IMR-90 (cell line): ENCODE results near the gene CTCF. TPM values are rescaled to one million over a fixed set of nuclear protein-coding genes. Genes with fewer than 3 reads are reported as not detected.

Experiments
- ATAC-seq: fragments of 200-7000 bp; cut with Tn5 transposase; 2 replicates; pipeline ENCODE4 v1.9.1; 2020; ENCODE audit warnings: low read depth, mild to moderate bottlenecking, moderate library complexity
- BruUV-seq: library from RNA; stranded (reverse); fragments of 400-500 nt; replicated peaks from 2 replicates; lab custom pipeline; 2021; lab: Mats Ljungman, UMichigan
- CTCF ChIA-PET: fragments of 300-600 bp; formaldehyde crosslinking; extraction: SDS; loops from one replicate; lab custom pipeline; 2021; ENCODE audit warnings: antibody characterized with exemption; lab: Yijun Ruan, JAX
- POLR2A ChIA-PET: fragments of 300-600 bp; sonication (Branson Sonifier 250); formaldehyde crosslinking; loops from one replicate; lab custom pipeline; 2022; ENCODE audit warnings: antibody characterized with exemption; ENCODE audit not compliant: unreplicated experiment; lab: Charles Lee
- DNase-seq: peaks from one replicate; pipeline ENCODE4 v3.0.0; 2013
- H2AFZ ChIP-seq: replicated peaks from 2 replicates; pipeline ENCODE3; 2013; ENCODE audit warnings: low read length, mild to moderate bottlenecking; ENCODE audit not compliant: poor library complexity
- H2AK5ac ChIP-seq: 2 replicates; pipeline ENCODE4 v1.6.1; 2013; ENCODE audit warnings: low read depth, low read length, inconsistent platforms
- H2AK9ac ChIP-seq: replicated peaks from 2 replicates; pipeline ENCODE3; 2013; ENCODE audit warnings: mild to moderate bottlenecking, low read depth, low read length, moderate library complexity; ENCODE audit not compliant: poor library complexity
- H2BK120ac ChIP-seq: 2 replicates; pipeline ENCODE4 v1.6.1; 2013; ENCODE audit warnings: low read depth, low read length, inconsistent platforms
- H2BK15ac ChIP-seq: 3 replicates; pipeline ENCODE4 v1.6.1; 2013; ENCODE audit warnings: low read depth, low read length, inconsistent platforms
- H2BK20ac ChIP-seq: 2 replicates; pipeline ENCODE4 v1.6.1; 2013; ENCODE audit warnings: low read depth, mild to moderate bottlenecking, inconsistent platforms, low read length, moderate library complexity
- H2BK5ac ChIP-seq: 2 replicates; pipeline ENCODE4 v1.6.1; 2013; ENCODE audit warnings: mild to moderate bottlenecking, low read depth, low read length, inconsistent platforms; ENCODE audit not compliant: poor library complexity, severe bottlenecking
- H3K14ac ChIP-seq: replicated peaks from 2 replicates; pipeline ENCODE4 v1.6.1; 2013; ENCODE audit warnings: low read depth, low read length, inconsistent platforms
- H3K18ac ChIP-seq: 2 replicates; pipeline ENCODE4 v1.6.1; 2013; ENCODE audit warnings: low read depth, low read length, control low read depth
- H3K23ac ChIP-seq: 2 replicates; pipeline ENCODE4 v1.6.1; 2013; ENCODE audit warnings: low read depth, low read length, inconsistent platforms
- H3K27ac ChIP-seq: 2 replicates; pipeline ENCODE4 v1.5.1; 2013; ENCODE audit warnings: mild to moderate bottlenecking, control low read depth, low read length; ENCODE audit not compliant: insufficient read depth
- H3K27me3 ChIP-seq: 2 replicates; pipeline ENCODE4 v1.6.1; 2013; ENCODE audit warnings: low read length; ENCODE audit not compliant: control insufficient read depth, insufficient read depth
- H3K36me3 ChIP-seq: 2 replicates; pipeline ENCODE4 v1.6.1; 2013; ENCODE audit warnings: low read length, mixed read lengths; ENCODE audit not compliant: control insufficient read depth, insufficient read depth
- H3K4ac ChIP-seq: 2 replicates; pipeline ENCODE4 v1.6.1; 2013; ENCODE audit warnings: low read depth, low read length, inconsistent platforms
- H3K4me1 ChIP-seq: 2 replicates; pipeline ENCODE4 v1.6.1; 2013; ENCODE audit warnings: low read length, mixed read lengths; ENCODE audit not compliant: control insufficient read depth, insufficient read depth
- H3K4me2 ChIP-seq: 2 replicates; pipeline ENCODE4 v1.6.1; 2013; ENCODE audit warnings: low read depth, mild to moderate bottlenecking, control low read depth, low read length, moderate library complexity
- H3K4me3 ChIP-seq: 2 replicates; pipeline ENCODE4 v1.5.1; 2013; ENCODE audit warnings: low read depth, mild to moderate bottlenecking, control low read depth, low read length, moderate library complexity; ENCODE audit not compliant: insufficient read depth
- H3K56ac ChIP-seq: 2 replicates; pipeline ENCODE4 v1.6.1; 2013; ENCODE audit warnings: low read length, inconsistent platforms; ENCODE audit not compliant: insufficient read depth; ENCODE audit errors: extremely low read depth
- H3K79me1 ChIP-seq, 2 experiments: 2 replicates each; pipeline ENCODE4 v1.6.1; 2013; ENCODE audit warnings: low read length in 2 of 2, inconsistent platforms in 1 of 2, low read depth in 1 of 2
- H3K9ac ChIP-seq: 2 replicates; pipeline ENCODE4 v1.6.1; 2013; ENCODE audit warnings: low read depth, low read length, control low read depth
- H3K9me1 ChIP-seq: 2 replicates; pipeline ENCODE4 v1.6.1; 2013; ENCODE audit warnings: low read length, inconsistent platforms; ENCODE audit not compliant: insufficient read depth
- H3K9me3 ChIP-seq: 2 replicates; pipeline ENCODE4 v1.6.1; 2013; ENCODE audit warnings: low read length; ENCODE audit not compliant: control insufficient read depth, insufficient read depth
- H4K20me1 ChIP-seq: 2 replicates; pipeline ENCODE4 v1.6.1; 2013; ENCODE audit warnings: low read length, inconsistent platforms; ENCODE audit not compliant: insufficient read depth
- H4K5ac ChIP-seq: 2 replicates; pipeline ENCODE4 v1.6.1; 2013; ENCODE audit warnings: mild to moderate bottlenecking, low read depth, low read length, control low read depth
- H4K8ac ChIP-seq, 2 experiments: 2 replicates each; pipeline ENCODE4 v1.6.1; 2013; ENCODE audit warnings: low read depth in 2 of 2, low read length in 2 of 2, control low read depth in 1 of 2, inconsistent platforms in 1 of 2
- H4K91ac ChIP-seq: 2 replicates; pipeline ENCODE4 v1.6.1; 2013; ENCODE audit warnings: low read depth, low read length, inconsistent platforms; ENCODE audit not compliant: insufficient read depth
- MAZ ChIP-seq: IDR thresholded peaks from 2 replicates; pipeline ENCODE4 v1.6.1; 2012; ENCODE audit warnings: low read depth, mild to moderate bottlenecking, low read length, improper control_type of control experiment, moderate library complexity, borderline replicate concordance
- WGBS, 2 experiments: methylation state at CpG; one replicate each; pipeline versions ENCODE4 v1.1.5 to v1.1.7; 2013; ENCODE audit warnings: missing lambda C conversion rate in 2 of 2; ENCODE audit not compliant: insufficient read length in 1 of 2; ENCODE audit errors: extremely low coverage in 2 of 2; 5-methylcytosine and 5-hydroxymethylcytosine counted together
- dilution Hi-C: fragments of 300-500 bp; cut with HindIII; formaldehyde crosslinking; loops from one replicate; pipeline ENCODE4 v1.14.3; 2018; ENCODE audit warnings: low sequenced_read_pairs; ENCODE audit not compliant: unreplicated experiment
- in situ Hi-C: fragments of 300-500 bp; cut with MboI; formaldehyde crosslinking; loops from 3 replicates; pipeline ENCODE4 v1.14.3; 2019; ENCODE audit warnings: low sequenced_read_pairs, inconsistent platforms, mixed read lengths
- intact Hi-C: fragments of 100-400 bp; cut with micrococcal nuclease; formaldehyde crosslinking; loops from 2 replicates; pipeline ENCODE4 v1.10.0; 2022
- polyA plus RNA-seq, 3 experiments: library from polyadenylated mRNA; depleted of rRNA; stranded (reverse); fragments of >200 nt; gene quantifications; 2 replicates each; pipeline ENCODE4 v1.2.3, GENCODE V29; 2012; ENCODE audit warnings: low replicate concordance in 1 of 3
- total RNA-seq: library from RNA; depleted of rRNA; stranded (reverse); fragments of >200 nt; gene quantifications from 2 replicates; pipeline ENCODE4 v1.2.3, GENCODE V29; 2012
- TF ChIP-seq, protein P1 (sequence below): conservative IDR thresholded peaks from 2 replicates; pipeline ENCODE4 v1.5.1; 2012; ENCODE audit warnings: mild to moderate bottlenecking, low read depth, low read length, improper control_type of control experiment

Gene CTCF
- total and polyA plus RNA-seq, 2 of the 4 experiments (the other 2 are of a cell fraction), result 16.1 to 22.8 TPM

GRCh38 chr16:67663151-67663876 is 101.0 kb downstream of the CTCF start:
- no peak overlapping the region for H2AK9ac ChIP-seq
- no peak overlapping the region for H3K23ac ChIP-seq
- dilution Hi-C loops (no loop called here), in situ Hi-C loops (loop anchor here (10.0 kb wide), 1 partner anchor 139 kb away; the partner anchor contains the start of gene RIPOR1), intact Hi-C loops (no loop called here)
- TF ChIP-seq MAZ, result no peak
- TF ChIP-seq, protein P1, sequence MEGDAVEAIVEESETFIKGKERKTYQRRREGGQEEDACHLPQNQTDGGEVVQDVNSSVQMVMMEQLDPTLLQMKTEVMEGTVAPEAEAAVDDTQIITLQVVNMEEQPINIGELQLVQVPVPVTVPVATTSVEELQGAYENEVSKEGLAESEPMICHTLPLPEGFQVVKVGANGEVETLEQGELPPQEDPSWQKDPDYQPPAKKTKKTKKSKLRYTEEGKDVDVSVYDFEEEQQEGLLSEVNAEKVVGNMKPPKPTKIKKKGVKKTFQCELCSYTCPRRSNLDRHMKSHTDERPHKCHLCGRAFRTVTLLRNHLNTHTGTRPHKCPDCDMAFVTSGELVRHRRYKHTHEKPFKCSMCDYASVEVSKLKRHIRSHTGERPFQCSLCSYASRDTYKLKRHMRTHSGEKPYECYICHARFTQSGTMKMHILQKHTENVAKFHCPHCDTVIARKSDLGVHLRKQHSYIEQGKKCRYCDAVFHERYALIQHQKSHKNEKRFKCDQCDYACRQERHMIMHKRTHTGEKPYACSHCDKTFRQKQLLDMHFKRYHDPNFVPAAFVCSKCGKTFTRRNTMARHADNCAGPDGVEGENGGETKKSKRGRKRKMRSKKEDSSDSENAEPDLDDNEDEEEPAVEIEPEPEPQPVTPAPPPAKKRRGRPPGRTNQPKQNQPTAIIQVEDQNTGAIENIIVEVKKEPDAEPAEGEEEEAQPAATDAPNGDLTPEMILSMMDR, result peak; percentile 35; the same call in 1 of the 2 replicates
- no peak for ATAC-seq
- peaks cover 18% of the 10 kb centered on the region for H3K4me1 ChIP-seq
- H3K14ac ChIP-seq, result no peak overlapping the region
- peaks cover 4% of the 10 kb centered on the region for H3K9me1 ChIP-seq
- H4K8ac ChIP-seq, result no peak overlapping the region
- no peak overlapping the region for H2BK15ac ChIP-seq
- H3K9me3 ChIP-seq, result no peaks in the 10 kb centered on the region
- H3K4me2 ChIP-seq, result no peak overlapping the region
- no peak overlapping the region for H3K9ac ChIP-seq
- H3K36me3 ChIP-seq, result peaks cover 2% of the 10 kb centered on the region; the same call in 1 of the 2 replicates
- no peak overlapping the region for H2BK5ac ChIP-seq
- no peak overlapping the region for H3K4me3 ChIP-seq
- BruUV-seq, result no TSS peak
- no peak overlapping the region for H4K5ac ChIP-seq
- no peak overlapping the region for H3K27ac ChIP-seq
- H3K4ac ChIP-seq, result no peak overlapping the region
- no peak overlapping the region for H2AFZ ChIP-seq
- H4K91ac ChIP-seq, result no peak overlapping the region
- H2BK120ac ChIP-seq, result no peak overlapping the region
- no peak overlapping the region for H3K18ac ChIP-seq
- WGBS, 2 experiments, result 89% methylated on average over 8 of the region's 25 CpGs; no CpG with 5 or more reads in 1 of the 2 experiments
- no peaks in the 10 kb centered on the region for H3K27me3 ChIP-seq
- no peak overlapping the region for H2BK20ac ChIP-seq
- H2AK5ac ChIP-seq, result no peak overlapping the region
- DNase-seq, result no peak
- ChIA-PET POLR2A (no interaction called here), CTCF (interaction anchor here (1.5 kb wide), 1 partner anchor 142 kb away, joined by 4 read pairs; no protein-coding TSS in a partner anchor)
- H3K56ac ChIP-seq, result no peak overlapping the region
- H3K79me1 ChIP-seq, result peaks cover 11 to 29% of the 10 kb centered on the region in 2 experiments
- H4K20me1 ChIP-seq, result peaks cover 7% of the 10 kb centered on the region
